ENCODE data around the gene GPD1L.

GPD1L gene

GRCh38 chr3:32132121-32132520 is 25.7 kb downstream of the GPD1L start (continued):
- TF ChIP-seq ZNF670 (tag by site-specific recombination; IDR thresholded peaks at IDR 0.05; ENCODE audit: low read depth), result no peak
- no peak for TF ChIP-seq PRDM4 (tag by site-specific recombination; IDR thresholded peaks at IDR 0.05)
- TF ChIP-seq ZNF146 (tag by site-specific recombination; IDR thresholded peaks at IDR 0.05), result no peak
- TF ChIP-seq ZNF513 (tag by site-specific recombination; IDR thresholded peaks at IDR 0.05), result no peak
- TF ChIP-seq ZNF174 (tag by site-specific recombination; IDR thresholded peaks at IDR 0.05), result no peak
- no peak for TF ChIP-seq ZNF624 (tag by site-specific recombination; IDR thresholded peaks at IDR 0.05)
- TF ChIP-seq ZNF692 (tag by site-specific recombination; IDR thresholded peaks at IDR 0.05), result no peak
- no peak for TF ChIP-seq ZBTB20 (tag by site-specific recombination; IDR thresholded peaks at IDR 0.05)

GRCh38 chr3:32132706-32133105 is 26.3 kb downstream of the GPD1L start:
- H3K4me3 ChIP-seq (ENCODE audit: low read depth, low read length), result no peak overlapping the region
- ChIA-PET POLR2A (no interaction called here), CTCF (interaction anchor here (0.6 kb wide), 1 partner anchor 489 kb away, joined by 3 read pairs; no protein-coding TSS in a partner anchor)
- no peak for TF ChIP-seq ZNF366 (tag by site-specific recombination; conservative IDR thresholded peaks at IDR 0.05)
- no peak for TF ChIP-seq ZNF221 (tag by site-specific recombination; IDR thresholded peaks at IDR 0.05; ENCODE audit: borderline replicate concordance)
- no peak for TF ChIP-seq HOXA7 (CRISPR knock-in tag; IDR thresholded peaks at IDR 0.05; ENCODE audit: borderline replicate concordance)
- TF ChIP-seq OSR2 (tag by site-specific recombination; IDR thresholded peaks at IDR 0.05), result peak; percentile 40; the same call in 1 of the 2 replicates
- peaks cover 4% of the 10 kb centered on the region; the same call in 1 of the 2 replicates for H3K4me1 ChIP-seq (ENCODE audit: control insufficient read depth, insufficient read depth, low read length)
- H3K36me3 ChIP-seq (ENCODE audit: control insufficient read depth in 2 of 2, insufficient read depth in 1 of 2, low read length in 2 of 2), result no peaks in the 10 kb centered on the region
- no peaks in the 10 kb centered on the region for H3K9me3 ChIP-seq (ENCODE audit: control insufficient read depth, insufficient read depth, low read depth, low read length)
- H3K27ac ChIP-seq (ENCODE audit: extremely low read depth, low read depth, low read length), result no peak overlapping the region

- CTCF ChIA-PET, result interaction anchor here (0.6 to 1.1 kb wide), 3 partner anchors 115 to 1639 kb away, joined by 3 to 5 read pairs (median 3); no protein-coding TSS in a partner anchor
Measured at GRCh38 chr3:32136703-32137102, 30.3 kb downstream of the GPD1L start.

GRCh38 chr3:32137870-32138269 is 31.4 kb downstream of the GPD1L start:
- CTCF ChIA-PET, result interaction anchor here (0.8 to 1.2 kb wide), 2 partner anchors 38 to 530 kb away, joined by 3 read pairs; no protein-coding TSS in a partner anchor
- TF ChIP-seq SP3 (tag by site-specific recombination; IDR thresholded peaks at IDR 0.05) (no peak), ZIC2 (tag by site-specific recombination; IDR thresholded peaks at IDR 0.05) (0 out of 2 replicates have a peak, but pooled peaks have one; percentile 22)
- Histone ChIP-seq H3K4me1 (ENCODE audit: control insufficient read depth, insufficient read depth, low read length) (peaks cover under 1% of the 10 kb centered on the region; the same call in 1 of the 2 replicates), H3K4me3 (ENCODE audit: low read depth, low read length) (no peak overlapping the region), H3K9me3 (ENCODE audit: control insufficient read depth, insufficient read depth, low read depth, low read length) (no peaks in the 10 kb centered on the region), H3K27ac (ENCODE audit: extremely low read depth, low read depth, low read length) (no peak overlapping the region), H3K36me3 (ENCODE audit: control insufficient read depth in 2 of 2, insufficient read depth in 1 of 2, low read length in 2 of 2) (peaks cover 0 to 9% of the 10 kb centered on the region in 2 experiments; a peak in 1 of 3 replicates)
- POLR2A ChIA-PET, result no interaction called here

More at GRCh38 chr3:32136703-32137102, 30.3 kb downstream of the GPD1L start:
- Histone ChIP-seq H3K27ac (ENCODE audit: extremely low read depth, low read depth, low read length) (no peak overlapping the region), H3K4me3 (ENCODE audit: low read depth, low read length) (no peak overlapping the region), H3K9me3 (ENCODE audit: control insufficient read depth, insufficient read depth, low read depth, low read length) (no peaks in the 10 kb centered on the region), H3K4me1 (ENCODE audit: control insufficient read depth, insufficient read depth, low read length) (peaks cover 4% of the 10 kb centered on the region; the same call in 1 of the 2 replicates), H3K36me3 (ENCODE audit: control insufficient read depth in 2 of 2, insufficient read depth in 1 of 2, low read length in 2 of 2) (peaks cover 0 to 9% of the 10 kb centered on the region in 2 experiments; a peak in 1 of 3 replicates)
- no peak for TF ChIP-seq ZFP37 (tag by site-specific recombination; IDR thresholded peaks at IDR 0.05)
- POLR2A ChIA-PET, result no interaction called here
